Neural progenitor cell (in vitro differentiated cells): Measurements from ENCODE around the gene GLT6D1. TPM values are rescaled to one million over a fixed set of nuclear protein-coding genes. Genes with fewer than 3 reads are reported as not detected.

Source experiments
- DNase-seq: peaks from one replicate; pipeline ENCODE4 v3.0.0-alpha.2; 2016; ENCODE audit warnings: low spot score
- H2AFZ ChIP-seq: fragments of 200-600 bp; sonication (generic); replicated peaks from 2 replicates; pipeline ENCODE4 v1.6.1; 2016; ENCODE audit warnings: antibody characterized with exemption
- H3F3A ChIP-seq: fragments of 200-600 bp; sonication (generic); 2 replicates; pipeline ENCODE4 v1.6.1; 2016; ENCODE audit warnings: antibody characterized with exemption, low read depth
- H3K27ac ChIP-seq: fragments of 200-600 bp; sonication (generic); 2 replicates; pipeline ENCODE4 v1.5.1; 2016; ENCODE audit warnings: mild to moderate bottlenecking
- H3K27me3 ChIP-seq: fragments of 200-600 bp; sonication (generic); 2 replicates; pipeline ENCODE4 v1.6.1; 2016; ENCODE audit warnings: mild to moderate bottlenecking, moderate library complexity
- H3K36me3 ChIP-seq: fragments of 200-600 bp; sonication (generic); 2 replicates; pipeline ENCODE4 v1.5.1; 2016
- H3K4me1 ChIP-seq: fragments of 200-600 bp; sonication (generic); 2 replicates; pipeline ENCODE4 v1.6.1; 2016; ENCODE audit warnings: mixed run types
- H3K4me2 ChIP-seq: fragments of 200-600 bp; sonication (generic); 2 replicates; pipeline ENCODE4 v1.6.1; 2016
- H3K4me3 ChIP-seq: fragments of 200-600 bp; sonication (generic); 2 replicates; pipeline ENCODE4 v1.5.1; 2016
- H3K79me2 ChIP-seq: fragments of 200-600 bp; sonication (generic); 2 replicates; pipeline ENCODE4 v1.6.1; 2016; ENCODE audit warnings: low read depth
- H3K9ac ChIP-seq: fragments of 200-600 bp; sonication (generic); 2 replicates; pipeline ENCODE4 v1.6.1; 2016
- H3K9me3 ChIP-seq: fragments of 200-600 bp; sonication (generic); 2 replicates; pipeline ENCODE4 v1.5.1; 2016; ENCODE audit warnings: low read depth
- H4K20me1 ChIP-seq: fragments of 200-600 bp; sonication (generic); 2 replicates; pipeline ENCODE4 v1.6.1; 2016; ENCODE audit warnings: low read depth
- H3K27ac Mint-ChIP-seq: 3 replicates; pipeline ENCODE4 v1.8.0; 2021; ENCODE audit warnings: mixed read lengths
- H3K27me3 Mint-ChIP-seq: 2 replicates; pipeline ENCODE4 v1.8.0; 2022; ENCODE audit warnings: low read depth, mild to moderate bottlenecking, inconsistent platforms, moderate library complexity, mixed read lengths; ENCODE audit not compliant: insufficient read depth
- H3K36me3 Mint-ChIP-seq: 3 replicates; pipeline ENCODE4 v1.8.0; 2021; ENCODE audit warnings: mixed read lengths
- H3K4me1 Mint-ChIP-seq: 3 replicates; pipeline ENCODE4 v1.8.0; 2021; ENCODE audit warnings: mixed read lengths
- H3K4me3 Mint-ChIP-seq: 3 replicates; pipeline ENCODE4 v1.8.0; 2021; ENCODE audit warnings: mild to moderate bottlenecking, moderate library complexity, mixed read lengths
- H3K9me3 Mint-ChIP-seq: 3 replicates; pipeline ENCODE4 v1.8.0; 2020; ENCODE audit warnings: mixed read lengths
- CTCF ChIP-seq: fragments of 200-600 bp; sonication (generic); IDR thresholded peaks from 2 replicates; pipeline ENCODE4 v1.5.1; 2017; ENCODE audit warnings: antibody characterized with exemption, mild to moderate bottlenecking
- EZH2 ChIP-seq: fragments of 200-600 bp; sonication (generic); IDR thresholded peaks from 2 replicates; pipeline ENCODE4 v1.6.1; 2017; ENCODE audit warnings: antibody characterized with exemption, mild to moderate bottlenecking, moderate library complexity
- EZH2phosphoT487 ChIP-seq: fragments of 200-600 bp; sonication (generic); IDR thresholded peaks from 2 replicates; pipeline ENCODE4 v1.6.1; 2017; ENCODE audit warnings: antibody characterized with exemption
- total RNA-seq: library from RNA; depleted of rRNA; stranded (reverse); fragments of >200 nt; gene quantifications from 2 replicates; pipeline ENCODE4 v1.2.3, GENCODE V29; 2015; ENCODE audit warnings: low replicate concordance

GLT6D1 gene
- total RNA-seq, 1 donor from 2014 or later = 0.80 TPM

- Histone ChIP-seq H3K4me3 (no peak overlapping the region), H3F3A (no peaks in the 10 kb centered on the region), H3K4me2 (no peak overlapping the region), H2AFZ (no peak overlapping the region), H3K36me3 (no peaks in the 10 kb centered on the region), H3K27me3 (no peaks in the 10 kb centered on the region), H4K20me1 (no peaks in the 10 kb centered on the region), H3K4me1 (no peaks in the 10 kb centered on the region), H3K27ac (no peak overlapping the region), H3K9ac (no peak overlapping the region), H3K79me2 (no peaks in the 10 kb centered on the region), H3K9me3 (no peaks in the 10 kb centered on the region)
- no peaks in the 10 kb centered on the region for H3K9me3 Mint-ChIP-seq
- H3K27me3 Mint-ChIP-seq = peaks cover 5% of the 10 kb centered on the region
- DNase-seq = no peak
- H3K4me1 Mint-ChIP-seq = no peaks in the 10 kb centered on the region
- no peaks in the 10 kb centered on the region for H3K36me3 Mint-ChIP-seq
- no peak overlapping the region for H3K4me3 Mint-ChIP-seq
- no peak overlapping the region for H3K27ac Mint-ChIP-seq
- TF ChIP-seq EZH2phosphoT487 (no peak), EZH2 (no peak), CTCF (no peak)
Measured at GRCh38 chr9:135611875-135612209, 27.5 kb downstream of the GLT6D1 start.

- Histone ChIP-seq H3F3A (no peaks in the 10 kb centered on the region), H3K36me3 (no peaks in the 10 kb centered on the region), H3K4me1 (no peaks in the 10 kb centered on the region), H3K79me2 (no peaks in the 10 kb centered on the region), H2AFZ (no peak overlapping the region), H3K4me2 (no peak overlapping the region), H3K27ac (no peak overlapping the region), H4K20me1 (no peaks in the 10 kb centered on the region), H3K9ac (no peak overlapping the region), H3K9me3 (no peaks in the 10 kb centered on the region), H3K27me3 (no peaks in the 10 kb centered on the region), H3K4me3 (no peak overlapping the region)
- Mint-ChIP-seq H3K9me3 (no peaks in the 10 kb centered on the region), H3K27ac (no peak overlapping the region), H3K4me1 (no peaks in the 10 kb centered on the region), H3K36me3 (no peaks in the 10 kb centered on the region), H3K4me3 (no peak overlapping the region), H3K27me3 (peaks cover 5% of the 10 kb centered on the region)
- no peak for DNase-seq
- TF ChIP-seq EZH2 (no peak), EZH2phosphoT487 (no peak), CTCF (no peak)
Measured at GRCh38 chr9:135611142-135611874, 28.0 kb downstream of the GLT6D1 start.

GRCh38 chr9:135610290-135611141 is 28.8 kb downstream of the GLT6D1 start:
- no peak for TF ChIP-seq EZH2
- TF ChIP-seq CTCF = no peak
- TF ChIP-seq EZH2phosphoT487 = no peak
- Histone ChIP-seq H3K4me1 (no peaks in the 10 kb centered on the region), H3K36me3 (no peaks in the 10 kb centered on the region), H3K9ac (no peak overlapping the region), H2AFZ (no peak overlapping the region), H3K4me2 (no peak overlapping the region), H3F3A (no peaks in the 10 kb centered on the region), H4K20me1 (no peaks in the 10 kb centered on the region), H3K27me3 (no peaks in the 10 kb centered on the region), H3K27ac (no peak overlapping the region), H3K4me3 (no peak overlapping the region), H3K9me3 (no peaks in the 10 kb centered on the region), H3K79me2 (no peaks in the 10 kb centered on the region)
- Mint-ChIP-seq H3K27me3 (peaks cover 5% of the 10 kb centered on the region), H3K4me1 (no peaks in the 10 kb centered on the region), H3K27ac (no peak overlapping the region), H3K4me3 (no peak overlapping the region), H3K9me3 (no peaks in the 10 kb centered on the region), H3K36me3 (no peaks in the 10 kb centered on the region)
- no peak for DNase-seq
